ENCODE data around the gene ZNF575.

ZNF575 gene

GRCh38 chr19:43503501-43504425, 29.2 kb upstream of the ZNF575 start:
- TF ChIP-seq, protein P1, sequence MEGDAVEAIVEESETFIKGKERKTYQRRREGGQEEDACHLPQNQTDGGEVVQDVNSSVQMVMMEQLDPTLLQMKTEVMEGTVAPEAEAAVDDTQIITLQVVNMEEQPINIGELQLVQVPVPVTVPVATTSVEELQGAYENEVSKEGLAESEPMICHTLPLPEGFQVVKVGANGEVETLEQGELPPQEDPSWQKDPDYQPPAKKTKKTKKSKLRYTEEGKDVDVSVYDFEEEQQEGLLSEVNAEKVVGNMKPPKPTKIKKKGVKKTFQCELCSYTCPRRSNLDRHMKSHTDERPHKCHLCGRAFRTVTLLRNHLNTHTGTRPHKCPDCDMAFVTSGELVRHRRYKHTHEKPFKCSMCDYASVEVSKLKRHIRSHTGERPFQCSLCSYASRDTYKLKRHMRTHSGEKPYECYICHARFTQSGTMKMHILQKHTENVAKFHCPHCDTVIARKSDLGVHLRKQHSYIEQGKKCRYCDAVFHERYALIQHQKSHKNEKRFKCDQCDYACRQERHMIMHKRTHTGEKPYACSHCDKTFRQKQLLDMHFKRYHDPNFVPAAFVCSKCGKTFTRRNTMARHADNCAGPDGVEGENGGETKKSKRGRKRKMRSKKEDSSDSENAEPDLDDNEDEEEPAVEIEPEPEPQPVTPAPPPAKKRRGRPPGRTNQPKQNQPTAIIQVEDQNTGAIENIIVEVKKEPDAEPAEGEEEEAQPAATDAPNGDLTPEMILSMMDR (IDR thresholded peaks at IDR 0.05; ENCODE audit: extremely low read depth, missing control alignments), result peak; percentile 20
- peak; percentile 100 for DNase-seq (ENCODE audit: low spot score)

- TF ChIP-seq, protein P1 (IDR thresholded peaks at IDR 0.05; ENCODE audit: extremely low read depth, missing control alignments), result no peak
- DNase-seq (ENCODE audit: low spot score), result no peak
Observed at GRCh38 chr19:43504426-43505185, 28.4 kb upstream of the ZNF575 start, which contains the start of gene PHLDB3. Gene PHLDB3, minus strand, starts transcription at chr19:43504746. Its CDS starts 628 bp downstream, at chr19:43504118.

DNA sequence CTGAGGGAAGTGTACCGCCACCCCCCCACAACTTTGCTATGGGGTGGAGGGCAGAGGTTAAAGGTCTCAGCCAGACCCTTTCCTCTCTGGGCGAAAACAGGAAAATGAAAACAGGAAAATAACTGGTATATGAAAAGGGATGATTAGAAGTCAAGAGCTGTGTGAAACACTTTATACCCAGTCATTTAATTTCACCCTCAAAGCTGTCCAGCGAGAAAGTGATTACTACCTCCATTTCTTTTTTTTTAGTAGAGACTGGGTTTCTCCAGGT, 27.9 kb upstream of the ZNF575 start:
- DNase-seq (ENCODE audit: low spot score), result no peak
- TF ChIP-seq, protein P1 (IDR thresholded peaks at IDR 0.05; ENCODE audit: extremely low read depth, missing control alignments), result no peak

DNA sequence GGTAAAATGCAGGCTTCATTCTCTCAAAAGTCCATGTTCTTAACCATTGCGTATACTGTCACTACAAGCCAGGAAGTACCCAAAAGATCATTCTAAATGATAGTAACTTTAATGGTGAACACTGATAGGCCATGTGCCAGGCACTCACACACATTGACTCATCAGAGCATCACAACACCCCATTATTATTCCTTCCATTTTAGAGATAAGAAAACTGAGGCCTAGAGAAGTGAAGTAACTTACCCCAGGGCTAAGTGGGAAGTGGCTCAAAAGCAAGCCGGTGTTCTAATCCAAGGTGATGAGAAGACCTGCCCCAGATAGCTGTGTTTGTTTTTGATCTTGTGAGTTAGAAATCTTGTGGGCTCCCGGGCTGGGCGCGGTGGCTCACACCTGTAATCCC, 27.0 kb upstream of the ZNF575 start:
- DNase-seq (ENCODE audit: low spot score), result no peak

DNA sequence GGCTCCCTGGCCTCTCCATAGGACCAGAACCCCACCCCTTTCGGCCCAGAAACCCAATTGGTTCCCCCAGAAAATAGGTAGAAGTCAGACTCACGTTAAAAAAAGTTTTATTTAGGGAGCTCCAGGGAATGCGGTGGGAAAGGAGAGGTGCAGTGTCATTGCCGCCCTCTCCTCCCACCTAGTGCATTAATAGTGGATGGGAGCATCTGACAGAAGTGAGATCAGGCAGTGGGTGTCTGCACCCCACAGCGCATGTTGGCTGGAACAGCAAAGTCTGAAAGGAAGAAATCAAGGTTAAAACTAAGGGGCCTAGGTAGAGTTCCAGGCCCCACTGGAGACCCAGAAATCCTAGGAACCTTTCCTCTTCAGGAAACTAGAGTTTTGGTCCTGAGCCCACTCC, 26.4 kb upstream of the ZNF575 start:
- no peak for DNase-seq (ENCODE audit: low spot score)
- TF ChIP-seq, protein P1 (IDR thresholded peaks at IDR 0.05; ENCODE audit: extremely low read depth, missing control alignments), result no peak

More for the DNA sequence above, 27.0 kb upstream of the ZNF575 start:
- TF ChIP-seq, protein P1 (IDR thresholded peaks at IDR 0.05; ENCODE audit: extremely low read depth, missing control alignments), result no peak

GRCh38 chr19:43507880-43508279, 25.1 kb upstream of the ZNF575 start:
- no peak for DNase-seq (ENCODE audit: low spot score)
- TF ChIP-seq, protein P1 (IDR thresholded peaks at IDR 0.05; ENCODE audit: extremely low read depth, missing control alignments), result no peak

- DNase-seq (ENCODE audit: low spot score), result no peak
- TF ChIP-seq, protein P1 (IDR thresholded peaks at IDR 0.05; ENCODE audit: extremely low read depth, missing control alignments), result no peak
Observed at GRCh38 chr19:43510713-43511112, 22.3 kb upstream of the ZNF575 start.

Measured in GM20000 (cell line).